Sigmoid colon (tissue), 4 donors: ENCODE data around the gene PHF13.

Experiments
- EP300 ChIP-seq, 4 donors: sonication (generic); formaldehyde crosslinking; IDR thresholded peaks; one replicate each; pipeline ENCODE4 v1.6.1; 2017; ENCODE audit warnings: antibody characterized with exemption in 4 of 4
- POLR2A ChIP-seq, 2 donors: fragments of 450-650 bp; IDR thresholded peaks; one replicate each; pipeline ENCODE4 v1.6.1; 2016; ENCODE audit warnings: antibody characterized with exemption in 2 of 2, mild to moderate bottlenecking in 2 of 2, moderate library complexity in 2 of 2
- POLR2AphosphoS5 ChIP-seq, 4 donors: sonication (generic); formaldehyde crosslinking; IDR thresholded peaks; one replicate each; pipeline ENCODE4 v1.6.1; 2017; ENCODE audit warnings: antibody characterized with exemption in 4 of 4
- TF ChIP-seq, protein P1 (sequence below), 4 experiments: fragments of 450-650 bp in 3 of 4; fragments of 200-600 bp in 1 of 4; IDR thresholded peaks; one replicate each; pipeline ENCODE4 v1.5.1; 2016 to 2019; ENCODE audit warnings: antibody characterized with exemption in 4 of 4, mild to moderate bottlenecking in 3 of 4, moderate library complexity in 2 of 4

- TF ChIP-seq, protein P1, sequence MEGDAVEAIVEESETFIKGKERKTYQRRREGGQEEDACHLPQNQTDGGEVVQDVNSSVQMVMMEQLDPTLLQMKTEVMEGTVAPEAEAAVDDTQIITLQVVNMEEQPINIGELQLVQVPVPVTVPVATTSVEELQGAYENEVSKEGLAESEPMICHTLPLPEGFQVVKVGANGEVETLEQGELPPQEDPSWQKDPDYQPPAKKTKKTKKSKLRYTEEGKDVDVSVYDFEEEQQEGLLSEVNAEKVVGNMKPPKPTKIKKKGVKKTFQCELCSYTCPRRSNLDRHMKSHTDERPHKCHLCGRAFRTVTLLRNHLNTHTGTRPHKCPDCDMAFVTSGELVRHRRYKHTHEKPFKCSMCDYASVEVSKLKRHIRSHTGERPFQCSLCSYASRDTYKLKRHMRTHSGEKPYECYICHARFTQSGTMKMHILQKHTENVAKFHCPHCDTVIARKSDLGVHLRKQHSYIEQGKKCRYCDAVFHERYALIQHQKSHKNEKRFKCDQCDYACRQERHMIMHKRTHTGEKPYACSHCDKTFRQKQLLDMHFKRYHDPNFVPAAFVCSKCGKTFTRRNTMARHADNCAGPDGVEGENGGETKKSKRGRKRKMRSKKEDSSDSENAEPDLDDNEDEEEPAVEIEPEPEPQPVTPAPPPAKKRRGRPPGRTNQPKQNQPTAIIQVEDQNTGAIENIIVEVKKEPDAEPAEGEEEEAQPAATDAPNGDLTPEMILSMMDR (IDR thresholded peaks at IDR 0.05) = no peak
- no peak for TF ChIP-seq POLR2AphosphoS5 (IDR thresholded peaks at IDR 0.05)
- TF ChIP-seq POLR2A (IDR thresholded peaks at IDR 0.05) = no peak
- no peak for TF ChIP-seq EP300 (IDR thresholded peaks at IDR 0.05)
Observed at GRCh38 chr1:6658359-6659060, 45.0 kb downstream of the PHF13 start.
